Urinary bladder (tissue), 4 donors: ENCODE data around the gene CHIA. TPM values are rescaled to one million over a fixed set of nuclear protein-coding genes. Genes with fewer than 3 reads are reported as not detected.

Experiments
- DNase-seq: peaks from one replicate; pipeline ENCODE4 v3.0.0-alpha.2; 2015; ENCODE audit errors: extremely low spot score
- H3K27ac ChIP-seq: one replicate; pipeline ENCODE4 v1.5.1; 2013; ENCODE audit warnings: low read depth, mild to moderate bottlenecking, moderate library complexity
- H3K36me3 ChIP-seq: one replicate; pipeline ENCODE4 v1.6.1; 2013; ENCODE audit warnings: mild to moderate bottlenecking, moderate library complexity; ENCODE audit not compliant: insufficient read depth
- H3K4me1 ChIP-seq: one replicate; pipeline ENCODE4 v1.6.1; 2013; ENCODE audit warnings: mild to moderate bottlenecking, moderate library complexity; ENCODE audit not compliant: insufficient read depth
- H3K4me3 ChIP-seq: one replicate; pipeline ENCODE4 v1.5.1; 2013; ENCODE audit warnings: low read depth, low read length
- WGBS: extraction: QIAGEN DNeasy Blood & Tissue Kit; methylation state at CpG from one replicate; pipeline ENCODE4 v1.1.7; 2013; 5-methylcytosine and 5-hydroxymethylcytosine counted together
- polyA plus RNA-seq: library from polyadenylated mRNA; stranded (reverse); fragments of 200-250 nt; gene quantifications from one replicate; pipeline ENCODE4 v1.2.3, GENCODE V29; 2013
- total RNA-seq: library from RNA; depleted of rRNA; stranded (reverse); fragments of >200 nt; gene quantifications from one replicate; pipeline ENCODE4 v1.2.3, GENCODE V29; 2014
- donor health status: healthy with polysubstance abuse.
- donor health status: healthy.

The CHIA gene
- total and polyA plus RNA-seq, 2 donors: not detected

DNA sequence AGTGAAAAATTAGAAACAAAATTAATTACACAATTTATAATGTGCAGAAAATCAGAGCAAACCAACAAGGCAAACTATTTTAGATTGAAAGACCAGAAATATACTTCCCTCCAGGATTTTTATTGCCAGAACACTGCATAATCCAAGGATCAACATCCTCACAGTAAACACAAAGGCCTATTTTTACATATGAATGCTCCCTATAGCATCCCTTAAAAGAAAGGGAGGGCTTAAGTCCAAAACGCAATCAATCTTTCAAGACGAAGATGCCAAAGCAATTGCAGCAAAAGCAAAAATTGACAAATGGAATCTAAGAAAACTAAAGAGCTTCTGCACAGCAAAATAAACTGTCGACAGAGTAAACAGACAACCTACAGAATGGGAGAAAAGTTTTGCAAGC lies 18.6 kb upstream of the CHIA start:
- 44% methylated on average over 3 of the region's 3 CpGs for WGBS
- Histone ChIP-seq H3K36me3 (no peaks in the 10 kb centered on the region), H3K4me1 (no peaks in the 10 kb centered on the region), H3K4me3 (no peak overlapping the region), H3K27ac (no peak overlapping the region)
- no peak for DNase-seq

DNA sequence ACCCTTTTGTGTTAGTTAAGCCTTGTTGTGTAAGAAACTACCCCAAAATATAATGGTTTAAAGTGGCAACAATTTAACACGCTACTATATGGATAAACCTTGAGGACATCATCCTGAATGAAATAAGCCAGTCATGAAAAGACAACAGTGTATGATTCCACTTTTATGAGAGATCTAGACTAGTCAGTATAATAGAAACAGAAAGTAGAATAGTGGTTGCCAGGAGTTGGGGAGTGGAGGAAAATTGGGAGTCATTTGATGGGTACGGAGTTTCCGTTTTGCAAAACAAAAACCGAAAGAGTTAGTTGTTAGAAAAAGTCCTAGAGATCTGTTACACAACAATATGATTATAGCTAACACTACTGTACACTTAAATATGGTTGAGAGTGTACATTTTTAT lies 16.0 kb upstream of the CHIA start:
- 89% methylated on average over 4 of the region's 4 CpGs for WGBS
- H3K27ac ChIP-seq: no peak overlapping the region
- H3K36me3 ChIP-seq: no peaks in the 10 kb centered on the region
- H3K4me3 ChIP-seq: no peak overlapping the region
- DNase-seq: no peak
- H3K4me1 ChIP-seq: no peaks in the 10 kb centered on the region

DNA sequence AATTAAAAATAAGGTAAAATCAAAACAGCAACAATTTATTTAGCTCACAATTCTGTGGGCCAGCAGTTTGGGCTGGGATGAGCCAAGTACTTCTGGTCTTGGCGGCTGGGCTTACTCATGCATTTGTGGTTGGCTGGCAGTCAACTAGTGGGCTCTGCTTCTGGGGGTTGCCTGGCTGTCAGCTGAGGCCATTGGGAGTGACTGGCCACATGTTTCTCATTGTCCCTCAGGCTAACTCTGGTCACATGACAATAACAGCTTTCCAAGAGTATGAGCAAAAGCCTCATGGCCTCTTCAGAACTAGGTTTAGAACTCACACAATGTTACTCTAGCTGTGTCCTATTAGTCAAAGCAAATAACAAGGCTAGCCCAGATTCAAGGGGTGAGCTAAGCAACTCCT lies 15.6 kb upstream of the CHIA start:
- Histone ChIP-seq H3K36me3 (no peaks in the 10 kb centered on the region), H3K27ac (no peak overlapping the region), H3K4me3 (no peak overlapping the region), H3K4me1 (no peaks in the 10 kb centered on the region)
- DNase-seq: no peak
- 37% methylated on average over 1 of the region's 1 CpG for WGBS

DNA sequence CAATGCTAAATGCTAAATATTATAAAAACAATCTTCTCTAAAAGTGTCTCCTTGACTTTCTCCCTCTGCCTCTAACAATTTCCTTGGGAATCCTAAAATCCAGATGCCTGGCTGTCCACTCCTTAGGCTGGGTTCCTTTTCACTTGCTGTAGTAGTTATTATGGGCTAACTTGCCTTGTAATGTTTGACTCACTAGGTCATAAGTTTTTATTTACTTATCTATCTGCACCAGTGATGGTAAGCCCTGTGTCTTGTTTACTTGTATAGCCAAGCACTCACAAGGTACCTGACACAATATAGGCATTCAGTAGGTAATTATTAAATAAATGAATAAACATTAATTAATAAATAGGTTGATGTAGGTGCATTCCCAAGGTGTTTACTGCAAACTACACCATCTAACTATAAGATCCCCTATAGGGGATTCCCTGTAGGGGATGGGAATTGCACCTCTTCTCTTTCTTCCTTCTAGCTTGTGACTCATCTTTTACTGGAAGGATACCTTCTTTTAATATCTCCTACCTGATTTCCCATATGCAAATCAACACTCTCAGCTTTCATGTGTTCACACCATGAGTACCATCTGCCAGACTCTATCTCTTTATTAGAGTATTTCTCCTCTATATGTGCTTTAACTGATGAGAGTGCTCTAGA lies 14.7 kb upstream of the CHIA start:
- Histone ChIP-seq H3K27ac (no peak overlapping the region), H3K36me3 (no peaks in the 10 kb centered on the region), H3K4me1 (no peaks in the 10 kb centered on the region), H3K4me3 (no peak overlapping the region)
- DNase-seq: no peak

DNA sequence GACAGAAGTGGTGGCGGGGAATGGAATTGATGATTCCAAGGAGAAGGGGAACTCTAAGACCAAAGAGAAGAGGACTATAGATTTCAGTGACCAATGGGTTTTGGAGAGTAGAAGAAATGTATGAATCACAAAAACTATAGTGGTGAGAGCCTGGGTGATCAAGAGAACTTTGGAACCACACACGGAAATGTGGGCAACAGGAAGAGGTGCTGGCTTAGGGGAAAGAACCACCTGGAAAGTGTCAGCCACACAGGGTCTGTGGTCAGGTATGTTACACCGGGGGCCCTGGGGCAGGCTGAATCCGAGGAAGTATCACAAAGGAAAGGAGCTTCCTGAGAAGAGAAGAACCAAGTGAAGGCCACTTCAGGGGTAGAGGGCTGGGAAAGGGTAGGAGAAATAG lies 11.5 kb upstream of the CHIA start:
- H3K36me3 ChIP-seq: no peaks in the 10 kb centered on the region
- DNase-seq: no peak
- no peak overlapping the region for H3K4me3 ChIP-seq
- WGBS: 76% methylated on average over 4 of the region's 4 CpGs
- H3K27ac ChIP-seq: no peak overlapping the region
- H3K4me1 ChIP-seq: no peaks in the 10 kb centered on the region

DNA sequence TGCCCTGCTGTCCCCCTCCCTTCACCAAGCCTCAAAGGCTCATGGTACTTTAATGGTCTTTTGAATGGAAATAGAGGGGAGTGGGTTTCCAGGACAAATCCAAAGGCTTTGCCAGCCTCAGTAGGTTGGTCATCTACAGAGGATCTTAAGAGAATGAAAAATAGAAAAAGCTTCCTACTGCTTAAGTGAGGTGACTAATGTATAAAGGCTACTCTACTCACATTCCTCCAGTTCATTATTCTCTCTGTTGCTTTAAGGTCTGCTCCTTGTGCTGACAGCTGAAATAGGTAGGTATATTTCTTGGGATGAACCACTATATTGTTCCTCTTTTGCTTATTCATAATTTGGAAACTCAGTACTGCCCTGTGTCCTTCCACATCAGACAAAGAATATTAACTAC lies 10.4 kb upstream of the CHIA start:
- Histone ChIP-seq H3K27ac (no peak overlapping the region), H3K36me3 (no peaks in the 10 kb centered on the region), H3K4me3 (no peak overlapping the region), H3K4me1 (no peaks in the 10 kb centered on the region)
- DNase-seq: no peak

DNA sequence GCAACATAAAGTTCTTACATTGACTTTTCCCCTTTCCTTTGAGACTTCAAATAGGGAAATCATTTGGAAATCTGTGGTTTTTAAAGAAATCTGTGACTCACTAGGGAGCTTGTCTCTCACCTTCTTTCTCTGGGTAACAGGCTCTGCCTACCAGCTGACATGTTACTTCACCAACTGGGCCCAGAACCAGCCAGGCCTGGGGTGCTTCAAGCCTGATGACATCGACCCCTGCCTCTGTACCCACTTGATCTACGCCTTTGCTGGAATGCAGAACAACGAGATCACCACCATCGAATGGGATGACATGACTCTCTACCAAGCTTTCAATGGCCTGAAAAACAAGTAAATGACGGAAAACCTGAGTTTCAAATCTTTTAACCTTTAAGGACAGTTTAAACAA lies 9.2 kb upstream of the CHIA start:
- H3K36me3 ChIP-seq: no peaks in the 10 kb centered on the region
- DNase-seq: no peak
- 77% methylated on average over 5 of the region's 5 CpGs for WGBS
- no peak overlapping the region for H3K27ac ChIP-seq
- H3K4me3 ChIP-seq: no peak overlapping the region
- H3K4me1 ChIP-seq: no peaks in the 10 kb centered on the region

DNA sequence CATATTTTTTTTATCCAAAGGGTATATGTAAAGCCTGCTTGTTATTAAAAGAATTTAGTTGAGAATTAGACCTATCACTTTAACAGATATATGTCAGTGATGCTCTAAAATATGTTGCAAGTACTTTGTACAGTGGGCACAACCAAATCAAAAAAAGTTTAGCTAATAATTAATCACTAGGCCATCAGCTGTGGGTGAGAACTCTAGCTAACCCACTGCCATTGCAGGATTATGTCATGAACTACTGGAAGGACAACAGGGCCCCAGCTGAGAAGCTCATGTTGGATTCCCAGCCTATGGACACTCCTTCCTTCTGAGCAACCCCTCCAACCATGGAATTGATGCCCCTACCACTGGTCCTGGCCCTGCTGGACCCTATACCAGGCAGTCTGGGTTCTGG lies 6.8 kb upstream of the CHIA start:
- H3K4me1 ChIP-seq: no peaks in the 10 kb centered on the region
- DNase-seq: no peak
- H3K27ac ChIP-seq: no peak overlapping the region
- no peak overlapping the region for H3K4me3 ChIP-seq
- H3K36me3 ChIP-seq: no peaks in the 10 kb centered on the region

DNA sequence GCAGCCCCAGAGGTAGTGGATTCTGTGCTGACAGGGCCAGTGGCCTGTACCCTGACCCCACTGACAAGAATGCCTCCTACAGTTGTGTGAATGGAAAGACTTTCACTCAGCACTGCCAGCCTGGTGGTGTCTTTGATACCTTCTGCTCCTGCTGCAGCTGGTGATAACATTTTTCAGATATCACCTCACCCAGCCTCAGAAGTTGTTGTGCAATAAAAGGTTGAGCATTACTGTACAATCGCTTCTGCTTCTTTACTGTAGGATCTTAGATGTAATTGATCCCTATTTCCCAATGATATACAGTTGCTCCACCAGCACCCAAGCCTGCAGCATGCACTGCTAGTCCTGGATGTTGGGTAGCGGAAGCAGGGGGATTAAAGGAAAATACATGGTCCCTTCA lies 4.8 kb upstream of the CHIA start:
- no peak overlapping the region for H3K27ac ChIP-seq
- no peaks in the 10 kb centered on the region for H3K36me3 ChIP-seq
- H3K4me1 ChIP-seq: no peaks in the 10 kb centered on the region
- DNase-seq: no peak
- 81% methylated on average over 2 of the region's 2 CpGs for WGBS
- no peak overlapping the region for H3K4me3 ChIP-seq

DNA sequence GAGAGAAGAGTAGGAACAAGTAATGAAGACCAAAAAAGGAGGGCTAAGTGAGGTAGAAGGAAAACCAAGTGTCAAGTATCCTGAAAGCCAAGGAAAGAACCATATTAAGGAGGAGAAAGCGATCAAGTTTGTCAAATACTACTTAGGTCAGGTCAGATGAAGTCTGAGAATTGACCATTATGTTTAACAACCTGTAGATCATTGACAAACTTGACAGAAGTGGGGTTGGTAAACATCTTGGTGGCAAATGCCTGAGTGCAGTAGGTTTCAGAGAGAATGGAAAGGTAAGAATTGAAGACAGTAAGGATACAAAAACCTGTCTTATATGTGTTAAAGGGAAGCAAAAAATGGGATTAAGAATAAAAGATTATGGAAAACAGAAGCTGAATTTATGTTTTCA lies 3.7 kb upstream of the CHIA start:
- no peak for DNase-seq
- 30% methylated on average over 1 of the region's 1 CpG for WGBS
- Histone ChIP-seq H3K4me3 (no peak overlapping the region), H3K36me3 (no peaks in the 10 kb centered on the region), H3K27ac (no peak overlapping the region), H3K4me1 (no peaks in the 10 kb centered on the region)

DNA sequence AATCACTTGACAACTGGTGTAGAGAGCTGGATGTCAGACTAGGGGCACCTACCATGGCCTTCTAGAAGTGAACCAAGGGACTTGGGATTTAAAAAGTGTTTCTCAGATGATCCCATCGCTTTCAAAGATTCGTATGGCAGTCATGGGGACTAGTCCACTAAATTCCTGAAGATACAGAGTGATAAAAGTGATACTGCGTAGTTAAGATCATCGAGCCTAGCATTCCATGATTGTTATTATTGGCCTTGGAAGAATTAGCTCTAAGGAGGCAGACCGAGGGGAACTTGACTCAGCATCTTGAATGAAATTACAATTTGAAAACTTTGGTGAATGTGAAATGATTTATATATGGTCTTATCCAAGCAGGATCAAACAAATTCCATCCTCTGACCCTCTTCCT lies 1.3 kb upstream of the CHIA start:
- Histone ChIP-seq H3K36me3 (no peaks in the 10 kb centered on the region), H3K4me3 (no peak overlapping the region), H3K4me1 (no peaks in the 10 kb centered on the region), H3K27ac (no peak overlapping the region)
- no peak for DNase-seq
- 51% methylated on average over 5 of the region's 5 CpGs for WGBS

DNA sequence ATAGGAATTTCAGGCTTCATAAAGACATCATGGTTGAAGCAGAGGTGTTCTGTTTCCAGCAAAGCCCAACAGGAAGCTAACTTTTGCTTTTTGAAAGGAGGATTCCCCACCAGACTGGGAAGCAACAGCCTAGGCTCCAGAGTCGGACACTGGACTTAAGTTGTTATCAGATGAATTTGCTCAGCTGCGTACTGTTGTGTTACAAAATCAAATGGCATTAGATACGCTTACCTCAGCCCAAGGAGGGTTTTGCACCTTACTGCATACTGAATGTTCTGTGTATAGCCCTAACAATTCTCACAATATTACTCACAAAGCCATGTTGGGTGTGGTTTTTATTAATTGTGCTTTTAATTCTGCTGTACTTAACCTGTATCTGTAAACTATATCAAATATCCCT lies 547 bp upstream of the CHIA start:
- 68% methylated on average over 3 of the region's 3 CpGs for WGBS
- Histone ChIP-seq H3K4me3 (no peak overlapping the region), H3K36me3 (no peaks in the 10 kb centered on the region), H3K4me1 (no peaks in the 10 kb centered on the region), H3K27ac (no peak overlapping the region)
- no peak for DNase-seq

DNA sequence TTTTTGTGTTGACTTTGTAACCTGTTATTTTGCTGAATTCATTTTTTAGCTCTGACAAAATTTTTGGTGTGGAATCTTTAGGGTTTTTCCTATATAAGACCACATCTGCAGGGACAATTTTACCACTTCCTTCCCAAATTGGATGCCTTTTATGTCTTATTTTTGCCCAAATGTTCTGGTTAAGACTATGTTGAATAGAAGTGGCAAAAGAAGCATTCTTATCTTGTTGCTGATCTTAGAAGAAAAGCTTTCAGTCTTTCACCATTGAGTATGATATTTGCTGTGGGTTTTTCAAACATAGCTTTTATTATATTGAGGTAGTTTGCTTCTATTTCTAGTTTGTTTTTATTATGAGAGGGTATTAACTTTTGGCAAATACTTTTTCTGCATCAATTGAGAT lies 3.7 kb downstream of the CHIA start:
- Histone ChIP-seq H3K4me1 (no peaks in the 10 kb centered on the region), H3K4me3 (no peak overlapping the region), H3K36me3 (no peaks in the 10 kb centered on the region), H3K27ac (no peak overlapping the region)
- DNase-seq: no peak

DNA sequence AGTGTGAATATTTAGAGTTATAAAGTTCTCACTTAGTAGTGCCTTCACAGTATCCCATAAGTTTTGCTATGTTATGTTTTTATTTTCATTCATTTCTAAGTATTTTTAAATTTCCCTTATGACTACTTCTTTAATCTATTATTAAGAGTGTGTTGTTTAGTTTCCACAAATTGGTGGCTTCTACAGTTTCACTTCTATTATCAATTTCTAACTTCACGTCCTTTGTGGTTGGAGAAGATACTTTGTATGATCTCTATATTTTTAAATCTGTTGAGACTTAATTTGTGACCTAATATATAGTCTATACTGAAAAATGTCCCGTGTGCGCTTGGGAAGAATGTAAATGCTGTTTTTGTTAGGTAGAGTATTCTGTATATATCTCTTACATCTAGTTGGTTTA lies 11.7 kb downstream of the CHIA start:
- no peak for DNase-seq
- Histone ChIP-seq H3K4me3 (no peak overlapping the region), H3K4me1 (no peaks in the 10 kb centered on the region), H3K36me3 (no peaks in the 10 kb centered on the region), H3K27ac (no peak overlapping the region)
- WGBS: 85% methylated on average over 3 of the region's 3 CpGs

DNA sequence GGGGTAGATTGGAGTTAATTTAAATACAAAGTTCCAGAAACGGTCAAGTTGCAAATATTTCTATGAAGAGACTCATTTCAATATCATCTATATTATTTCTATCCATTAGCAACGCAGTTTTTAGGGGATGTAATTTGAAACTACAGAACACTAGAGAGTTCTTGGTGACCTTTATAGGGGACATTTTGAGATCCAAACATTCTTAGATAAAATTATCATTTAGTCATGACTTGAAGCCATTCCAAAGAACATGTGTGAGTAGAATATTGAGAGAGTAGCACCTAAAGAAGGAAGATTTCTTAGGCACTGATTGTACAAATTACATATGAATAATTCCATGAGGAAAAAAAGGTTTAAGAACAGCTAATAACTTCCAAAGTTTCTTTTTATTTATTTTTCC lies 19.0 kb downstream of the CHIA start:
- H3K4me1 ChIP-seq: no peaks in the 10 kb centered on the region
- H3K4me3 ChIP-seq: no peak overlapping the region
- DNase-seq: no peak
- WGBS: 33% methylated on average over 2 of the region's 2 CpGs
- no peaks in the 10 kb centered on the region for H3K36me3 ChIP-seq
- no peak overlapping the region for H3K27ac ChIP-seq
